PC-3 (cell line): Measurements from ENCODE around the gene ZNF862.

Experiments
- EZH2 ChIP-seq: fragments of 300-600 bp; sonication (generic); IDR thresholded peaks from one replicate; pipeline ENCODE4 v1.6.1; 2017; ENCODE audit warnings: antibody characterized with exemption, mild to moderate bottlenecking, low read length; ENCODE audit not compliant: unreplicated experiment
- EZH2phosphoT487 ChIP-seq: fragments of 300-600 bp; sonication (generic); IDR thresholded peaks from 2 replicates; pipeline ENCODE4 v1.6.1; 2018; ENCODE audit warnings: mild to moderate bottlenecking, antibody characterized with exemption, low read length, borderline replicate concordance
- TF ChIP-seq, protein P1 (sequence below): fragments of 300-600 bp; sonication (generic); conservative IDR thresholded peaks from 2 replicates; pipeline ENCODE4 v1.5.1; 2017; ENCODE audit warnings: antibody characterized with exemption, low read depth, mild to moderate bottlenecking, low read length

DNA sequence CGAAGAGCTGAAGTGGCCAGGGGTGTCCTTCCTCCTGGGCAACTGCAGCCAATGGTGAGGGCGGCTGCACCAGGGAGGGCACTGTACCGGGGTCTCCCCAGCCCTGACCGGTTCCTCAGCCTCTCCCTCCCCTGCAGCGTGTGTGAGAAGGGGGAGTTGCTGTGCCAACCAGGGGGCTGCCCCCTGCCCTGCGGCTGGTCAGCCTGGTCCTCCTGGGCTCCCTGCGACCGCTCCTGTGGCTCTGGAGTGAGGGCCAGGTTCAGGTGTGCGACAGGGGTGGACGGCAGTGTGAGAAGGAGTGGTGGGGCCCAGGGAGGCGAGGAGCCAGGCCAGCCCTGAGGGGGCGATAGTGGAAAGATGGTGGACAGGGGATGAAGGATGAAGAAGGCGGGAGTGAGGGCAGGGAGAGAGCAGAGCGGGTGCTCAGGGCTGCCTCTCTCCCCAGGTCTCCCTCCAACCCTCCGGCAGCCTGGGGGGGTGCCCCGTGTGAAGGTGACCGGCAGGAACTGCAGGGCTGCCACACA lies 34.6 kb upstream of the ZNF862 start:
- TF ChIP-seq, protein P1, sequence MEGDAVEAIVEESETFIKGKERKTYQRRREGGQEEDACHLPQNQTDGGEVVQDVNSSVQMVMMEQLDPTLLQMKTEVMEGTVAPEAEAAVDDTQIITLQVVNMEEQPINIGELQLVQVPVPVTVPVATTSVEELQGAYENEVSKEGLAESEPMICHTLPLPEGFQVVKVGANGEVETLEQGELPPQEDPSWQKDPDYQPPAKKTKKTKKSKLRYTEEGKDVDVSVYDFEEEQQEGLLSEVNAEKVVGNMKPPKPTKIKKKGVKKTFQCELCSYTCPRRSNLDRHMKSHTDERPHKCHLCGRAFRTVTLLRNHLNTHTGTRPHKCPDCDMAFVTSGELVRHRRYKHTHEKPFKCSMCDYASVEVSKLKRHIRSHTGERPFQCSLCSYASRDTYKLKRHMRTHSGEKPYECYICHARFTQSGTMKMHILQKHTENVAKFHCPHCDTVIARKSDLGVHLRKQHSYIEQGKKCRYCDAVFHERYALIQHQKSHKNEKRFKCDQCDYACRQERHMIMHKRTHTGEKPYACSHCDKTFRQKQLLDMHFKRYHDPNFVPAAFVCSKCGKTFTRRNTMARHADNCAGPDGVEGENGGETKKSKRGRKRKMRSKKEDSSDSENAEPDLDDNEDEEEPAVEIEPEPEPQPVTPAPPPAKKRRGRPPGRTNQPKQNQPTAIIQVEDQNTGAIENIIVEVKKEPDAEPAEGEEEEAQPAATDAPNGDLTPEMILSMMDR, result no peak
- no peak for TF ChIP-seq EZH2phosphoT487
- TF ChIP-seq EZH2, result no peak
